ENCODE data around the gene TMEM263.
"Not testable (repeated sequence)": the region's sequence is repeated elsewhere in the genome, so short reads cannot be mapped to it uniquely, and the experiment has no call there.

Gene TMEM263

GRCh38 chr12:106955377-106956047 is at the start of gene TMEM263:
TMEM263 (plus strand) TSS chr12:106955907; CDS start chr12:106967117, 11,210 bp downstream.
- peak; percentile 90 for DNase-seq

- DNase-seq = no peak
These were observed 49.0 kb upstream of the TMEM263 start for GRCh38 chr12:106906715-106907114.

GRCh38 chr12:106907411-106907810 is 48.3 kb upstream of the TMEM263 start:
- DNase-seq = no peak

- no peak for DNase-seq
These were observed 47.9 kb upstream of the TMEM263 start for GRCh38 chr12:106907846-106908245.

DNA sequence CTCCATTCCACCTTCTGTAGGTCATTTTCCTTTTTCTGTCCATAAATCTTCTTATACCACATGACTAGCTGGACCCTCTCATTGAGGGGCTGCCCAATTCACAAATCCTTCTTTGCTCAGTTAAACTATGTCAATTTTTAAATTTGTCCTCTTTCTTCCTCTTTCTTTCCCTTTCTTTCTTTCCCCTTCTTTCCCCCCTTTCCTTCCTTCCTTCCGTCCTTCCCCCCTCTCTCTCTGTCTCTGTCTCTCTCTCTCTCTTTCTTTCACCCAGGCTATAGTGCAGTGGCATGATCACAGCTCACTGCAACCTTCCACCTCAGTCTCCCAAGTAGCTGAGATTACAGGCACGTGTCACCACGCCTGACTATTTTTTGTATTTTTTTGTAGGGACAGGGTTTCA is 47.1 kb upstream of the TMEM263 start:
- no peak for DNase-seq

DNA sequence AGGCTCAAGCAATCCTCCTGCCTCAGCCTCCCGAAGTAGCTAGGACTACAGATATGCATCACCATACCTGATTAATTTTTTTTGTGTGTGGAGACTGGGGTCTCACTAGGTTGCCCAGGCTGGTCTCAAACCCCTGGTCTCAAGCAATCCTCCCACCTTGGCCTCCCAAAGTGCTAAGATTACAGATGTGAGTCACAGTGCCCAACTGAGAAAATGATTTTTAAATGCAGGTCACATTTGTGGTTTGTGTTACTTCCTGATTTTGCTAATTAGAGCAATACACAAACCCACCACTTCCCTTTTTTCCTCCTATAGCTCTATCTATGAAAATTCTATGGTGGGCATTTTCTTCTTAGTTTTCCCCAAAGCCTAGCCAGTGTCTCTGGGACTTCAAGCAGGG is 45.5 kb upstream of the TMEM263 start:
- no peak for DNase-seq

DNA sequence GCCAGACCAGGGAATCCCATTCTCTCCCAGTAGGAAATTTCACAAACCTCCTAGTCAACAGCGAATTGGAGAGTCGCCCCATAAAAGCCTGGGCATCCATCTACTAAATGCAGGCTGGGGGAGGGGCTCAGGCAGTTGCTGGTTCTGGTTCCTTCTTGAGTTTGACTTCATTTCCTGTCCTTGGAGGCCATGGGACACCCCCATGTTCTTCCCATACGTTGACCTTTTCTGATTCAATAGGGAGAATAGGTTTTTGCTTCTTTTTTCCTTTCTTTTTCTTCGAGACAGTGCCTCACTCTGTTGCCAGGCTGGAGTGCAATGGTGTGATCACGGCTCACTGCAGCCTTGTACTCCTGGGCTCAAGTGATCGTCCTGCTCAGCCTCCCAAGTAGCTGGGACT is 44.1 kb upstream of the TMEM263 start:
- no peak for DNase-seq

- DNase-seq = no peak
These were observed 42.3 kb upstream of the TMEM263 start for GRCh38 chr12:106913456-106913855.

DNA sequence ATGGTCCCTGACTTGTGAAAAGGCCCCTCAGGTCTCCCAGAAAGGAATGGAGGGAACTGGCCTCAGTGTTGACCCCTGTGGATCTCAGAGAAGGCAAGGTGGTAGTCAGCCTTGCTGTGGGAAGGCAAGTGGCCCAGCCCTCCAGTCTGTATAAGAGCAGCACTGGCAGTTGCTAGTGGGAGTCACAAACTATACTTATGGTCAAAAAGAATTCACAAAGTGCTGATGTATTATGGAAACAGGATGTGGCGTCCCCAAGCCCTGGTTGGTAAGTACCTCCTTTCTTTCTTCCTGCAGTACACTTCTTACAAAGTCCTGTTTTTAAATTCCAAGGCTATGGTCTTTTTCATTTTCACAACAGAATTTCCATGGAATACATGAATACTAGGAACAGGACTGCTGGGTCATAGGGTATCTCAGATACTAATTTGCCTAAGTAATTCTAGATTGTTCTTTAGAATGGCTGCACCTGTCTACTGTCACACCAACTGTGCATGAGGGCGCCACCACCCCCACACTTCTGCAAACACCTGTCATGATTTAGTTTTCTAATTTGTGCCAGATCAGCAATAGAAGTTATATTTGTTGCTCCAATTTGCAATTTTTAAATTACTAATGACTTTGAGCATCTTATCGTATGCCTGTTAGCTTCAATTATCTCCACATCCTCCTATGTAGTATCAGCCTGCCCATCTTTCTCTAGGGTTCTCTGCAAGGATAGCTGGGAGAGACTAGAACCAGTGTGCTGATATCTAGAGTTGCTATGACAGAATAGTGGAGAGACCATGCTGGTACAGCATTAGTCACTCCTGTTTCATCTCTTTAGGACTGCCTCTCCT is 40.7 kb upstream of the TMEM263 start:
- DNase-seq = no peak

GRCh38 chr12:106915635-106916026 is 40.1 kb upstream of the TMEM263 start:
- DNase-seq = no peak

DNA sequence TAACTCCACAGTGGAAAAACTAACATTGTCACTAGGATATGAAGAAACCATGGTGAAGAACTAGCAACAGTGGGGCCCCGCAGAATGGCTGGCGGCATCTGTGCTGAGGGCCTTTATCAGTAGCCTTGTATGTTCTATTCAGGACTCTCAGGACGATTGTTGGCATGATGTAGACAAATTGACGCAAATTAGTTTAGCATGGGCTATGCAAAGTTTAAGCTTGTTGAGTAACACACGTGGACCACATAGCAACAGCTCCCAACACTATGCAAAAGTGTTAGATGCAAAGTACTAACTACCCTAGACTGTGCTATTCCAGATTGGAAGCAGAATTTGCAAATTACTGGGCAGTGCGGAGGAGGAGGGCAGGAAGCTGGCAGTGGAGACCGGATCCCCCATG is 38.2 kb upstream of the TMEM263 start:
- no peak for DNase-seq

- DNase-seq = no peak
These were observed 37.0 kb upstream of the TMEM263 start for GRCh38 chr12:106918746-106919145.

DNA sequence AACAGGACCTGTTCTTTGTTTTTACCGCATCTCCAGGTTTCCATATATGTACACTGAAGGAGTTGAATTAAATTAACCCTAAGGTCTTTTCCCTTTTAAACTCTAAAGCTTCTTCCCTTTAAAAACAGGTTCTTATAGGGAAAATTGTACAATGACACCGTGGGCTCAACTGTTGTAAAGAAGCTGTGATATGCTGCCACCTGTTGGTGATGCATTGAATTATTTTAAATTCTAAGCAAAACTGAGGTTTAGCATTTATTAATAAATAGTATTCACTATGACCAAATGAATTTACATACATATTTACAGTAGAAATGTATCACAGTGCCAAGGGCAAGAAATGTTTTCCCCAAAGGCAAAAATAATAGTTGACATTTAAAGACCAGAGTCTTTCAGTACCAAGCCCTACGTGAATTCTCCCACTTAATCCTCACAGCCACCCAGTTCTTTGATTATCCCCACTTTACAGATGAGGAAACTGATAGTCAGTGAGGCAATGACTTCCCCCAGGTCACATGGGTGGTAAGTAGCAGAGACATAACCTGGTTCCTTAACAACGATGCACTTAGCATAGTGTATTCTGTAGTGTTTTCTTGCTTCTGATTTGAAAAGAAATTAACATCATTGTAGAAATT is 35.7 kb upstream of the TMEM263 start:
- DNase-seq = no peak

DNA sequence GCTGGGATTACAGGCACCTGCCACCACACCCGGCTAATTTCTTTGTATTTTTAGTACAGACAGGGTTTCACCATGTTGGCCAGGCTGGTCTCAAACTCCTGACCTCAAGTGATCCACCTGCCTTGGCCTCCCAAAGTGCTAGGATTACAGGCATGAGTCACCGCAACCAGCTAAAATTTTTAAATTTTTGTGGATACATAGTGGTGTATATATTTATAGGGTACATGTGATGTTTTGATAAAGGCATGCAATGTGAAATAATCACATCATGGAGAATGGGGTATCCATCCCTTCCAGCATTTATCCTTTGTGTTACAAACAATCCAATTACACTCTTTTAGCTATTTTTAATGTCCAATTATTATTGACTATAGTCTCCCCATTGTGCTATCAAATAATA is 33.7 kb upstream of the TMEM263 start:
- DNase-seq = not testable (repeated sequence)

- DNase-seq = not testable (repeated sequence)
These were observed 32.1 kb upstream of the TMEM263 start for GRCh38 chr12:106923594-106923993.

DNA sequence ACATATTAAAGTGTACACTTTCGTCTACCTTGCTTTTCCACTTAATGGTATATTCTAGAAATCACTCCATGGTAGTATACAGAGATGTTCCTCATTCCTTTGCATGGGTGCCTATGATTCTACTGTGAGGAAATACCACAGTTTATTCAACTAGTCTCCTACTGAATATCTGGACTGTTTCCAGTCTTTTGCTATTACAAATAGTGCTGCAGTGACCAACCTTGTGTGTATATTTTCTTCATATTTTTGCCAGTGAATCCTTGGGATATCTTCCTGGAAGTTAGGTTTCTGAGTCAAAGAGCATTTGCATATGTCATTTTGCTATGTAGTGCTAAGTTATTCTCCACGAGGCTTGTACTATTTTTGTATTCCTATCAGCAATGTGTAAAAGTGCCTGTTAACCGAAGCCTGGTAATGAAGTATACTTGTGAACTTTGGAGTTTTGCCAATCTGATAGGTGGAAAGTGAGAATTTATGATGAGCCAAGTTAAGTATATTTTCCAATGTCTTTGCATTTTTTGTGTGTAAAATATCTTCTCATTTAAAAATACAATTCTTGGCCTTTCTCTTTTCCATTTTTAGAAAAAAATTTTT is 31.3 kb upstream of the TMEM263 start:
- no peak for DNase-seq

GRCh38 chr12:106926657-106927056 is 29.1 kb upstream of the TMEM263 start:
- DNase-seq = no peak

DNA sequence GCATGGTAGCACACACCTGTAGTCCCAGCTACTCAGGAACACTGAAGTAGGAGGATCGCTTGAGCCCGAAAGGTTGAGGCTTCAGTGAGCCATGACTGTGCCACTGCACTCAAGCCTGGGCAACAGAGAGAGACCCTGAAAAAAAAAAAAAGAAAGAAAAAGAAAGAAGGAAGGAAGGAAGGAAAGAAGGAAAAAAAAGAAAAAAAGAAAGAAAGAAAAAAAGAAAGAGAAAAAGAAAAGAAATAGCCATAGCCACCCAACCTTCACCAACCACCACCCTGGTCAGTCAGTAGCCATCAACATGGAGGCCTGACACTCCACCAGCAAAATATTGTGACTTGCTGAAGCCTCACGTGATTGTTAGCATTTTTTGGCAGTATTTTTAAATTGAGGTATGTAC is 21.4 kb upstream of the TMEM263 start:
- DNase-seq = no peak

DNA sequence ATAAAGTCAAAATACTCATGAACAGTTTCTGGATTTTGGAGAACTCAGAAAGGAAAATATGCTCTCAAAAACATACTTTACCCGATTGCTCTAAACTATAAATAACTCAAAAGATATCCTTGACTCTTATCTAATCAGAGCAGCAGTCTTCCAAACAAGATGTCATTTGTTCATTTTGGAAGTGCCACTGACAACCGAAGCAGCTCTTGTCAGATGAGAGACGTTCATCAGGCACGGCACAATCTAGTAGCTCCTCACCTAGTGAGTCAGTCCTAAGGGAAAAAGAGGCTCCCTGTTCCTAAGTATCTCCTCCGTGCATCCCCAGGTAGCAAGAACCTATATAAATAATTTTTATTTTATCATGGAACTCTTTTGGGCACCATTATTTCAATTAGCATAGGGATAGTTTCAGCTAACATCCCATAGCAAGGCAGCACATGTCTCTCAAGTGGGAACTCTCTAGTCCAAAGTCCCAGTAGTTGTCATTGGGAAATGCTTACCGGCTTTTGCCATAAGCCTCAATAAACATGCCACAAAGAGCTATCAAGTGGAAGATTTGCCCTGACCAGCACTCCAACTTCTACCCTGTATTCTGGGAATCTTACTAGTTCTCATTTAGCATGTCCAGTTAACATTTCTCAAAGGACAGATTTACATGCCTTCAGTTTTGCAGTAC is 14.1 kb upstream of the TMEM263 start:
- DNase-seq = no peak

- DNase-seq = no peak
These were observed 12.9 kb upstream of the TMEM263 start for GRCh38 chr12:106942775-106943174.

- no peak for DNase-seq
These were observed 10.4 kb upstream of the TMEM263 start for GRCh38 chr12:106945261-106945851.

DNA sequence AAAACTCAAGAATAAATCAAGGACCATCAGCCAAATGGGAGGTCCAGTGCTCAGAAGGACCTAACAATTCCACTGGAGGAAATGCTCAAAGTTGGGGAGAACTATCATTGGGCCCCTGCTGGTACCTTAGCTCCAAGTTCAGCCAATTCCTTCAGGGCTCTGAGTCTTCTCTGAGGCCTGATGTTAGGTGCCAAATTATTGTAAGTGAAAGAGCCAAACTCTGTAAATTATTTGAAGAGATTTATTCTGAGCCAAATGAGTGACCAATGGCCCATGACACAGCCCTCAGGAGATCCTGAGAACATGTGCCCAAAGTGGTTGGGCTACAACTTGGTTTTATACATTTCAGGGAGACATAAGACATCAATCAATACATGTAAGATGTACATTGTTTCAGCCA is 8.2 kb upstream of the TMEM263 start:
- DNase-seq = no peak

GRCh38 chr12:106950591-106950990 is 5.1 kb upstream of the TMEM263 start:
- no peak for DNase-seq

Measured in activated gamma-delta T cell treated with Interleukin-2 at 50 U/mL for 16 hours (primary cell).